Activated T-helper 17 cell treated with anti-CD3 and anti-CD28 coated beads, Interleukin-2, amount 50 U/mL, for 72 hours (primary cell): ENCODE data around the gene GUCA2B. TPM values are rescaled to one million over a fixed set of nuclear protein-coding genes. Genes with fewer than 3 reads are reported as not detected.

Experiments
- ATAC-seq: fragments of 150-1000 bp; cut with Tn5 transposase; replicated peaks from 2 replicates; pipeline ENCODE4 v1.10.0; 2021; ENCODE audit warnings: mild to moderate bottlenecking, moderate library complexity
- H3K27ac Mint-ChIP-seq: one replicate; pipeline ENCODE4 v1.8.0; 2022; ENCODE audit warnings: mixed read lengths
- H3K27me3 Mint-ChIP-seq: one replicate; pipeline ENCODE4 v1.8.0; 2022; ENCODE audit warnings: mixed read lengths
- H3K36me3 Mint-ChIP-seq: one replicate; pipeline ENCODE4 v1.8.0; 2022; ENCODE audit warnings: low read depth, mild to moderate bottlenecking, mixed read lengths
- H3K4me1 Mint-ChIP-seq: one replicate; pipeline ENCODE4 v1.8.0; 2022; ENCODE audit warnings: mixed read lengths
- H3K4me3 Mint-ChIP-seq: one replicate; pipeline ENCODE4 v1.8.0; 2022; ENCODE audit warnings: mild to moderate bottlenecking, mixed read lengths
- H3K9me3 Mint-ChIP-seq: one replicate; pipeline ENCODE4 v1.8.0; 2022; ENCODE audit warnings: mixed read lengths
- total RNA-seq, 2 donors: library from RNA; stranded (reverse); gene quantifications; one replicate each; pipeline ENCODE4 v1.2.3, GENCODE V29; 2022

The GUCA2B gene
- total RNA-seq, 2 donors from 2014 or later: not detected

DNA sequence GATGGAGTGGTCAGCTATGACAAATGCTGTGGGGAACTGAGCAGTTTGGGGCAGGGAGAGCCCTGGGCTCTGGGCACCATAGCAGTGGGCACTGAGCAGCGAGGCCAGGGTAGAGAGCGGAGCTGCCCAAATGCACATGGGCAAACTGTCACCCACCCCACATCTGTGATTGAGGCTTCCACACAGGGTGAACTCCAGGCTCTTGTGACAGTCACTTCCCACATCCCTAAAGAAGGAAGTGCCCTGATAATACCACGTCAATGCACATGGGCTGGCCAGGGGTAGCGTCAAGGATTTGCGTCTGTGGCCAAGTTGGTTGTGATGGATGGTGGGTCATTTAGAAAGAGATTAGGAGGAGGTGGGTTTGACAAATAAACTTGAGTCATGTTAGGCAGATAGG is 2.6 kb upstream of the GUCA2B start:
- Mint-ChIP-seq H3K4me1 (no peaks in the 10 kb centered on the region), H3K27ac (no peak overlapping the region), H3K27me3 (peaks cover 9% of the 10 kb centered on the region), H3K36me3 (no peaks in the 10 kb centered on the region), H3K4me3 (no peak overlapping the region), H3K9me3 (no peaks in the 10 kb centered on the region)
- no peak for ATAC-seq

DNA sequence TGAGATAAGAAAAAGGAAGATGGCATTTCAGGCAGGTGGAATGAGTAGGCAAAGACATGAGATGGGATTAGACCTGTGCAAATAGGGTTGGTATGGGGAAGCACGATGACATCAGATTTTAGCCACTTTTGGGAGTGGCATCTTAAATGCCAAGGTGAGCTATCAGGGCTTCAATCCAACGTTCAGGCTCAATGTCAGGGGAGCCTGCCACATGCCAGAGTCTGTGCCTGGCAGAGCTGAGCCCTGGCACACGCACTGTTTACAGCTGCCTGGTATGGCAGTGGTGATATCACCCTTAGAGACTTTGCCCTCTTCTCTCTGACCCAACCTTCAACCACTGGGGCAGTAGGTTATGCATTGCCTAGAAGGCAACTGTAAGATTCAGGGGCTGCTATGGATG is 1.1 kb upstream of the GUCA2B start:
- H3K27me3 Mint-ChIP-seq: peaks cover 9% of the 10 kb centered on the region
- H3K4me1 Mint-ChIP-seq: no peaks in the 10 kb centered on the region
- no peaks in the 10 kb centered on the region for H3K9me3 Mint-ChIP-seq
- no peak overlapping the region for H3K27ac Mint-ChIP-seq
- no peak overlapping the region for H3K4me3 Mint-ChIP-seq
- no peak for ATAC-seq
- no peaks in the 10 kb centered on the region for H3K36me3 Mint-ChIP-seq

DNA sequence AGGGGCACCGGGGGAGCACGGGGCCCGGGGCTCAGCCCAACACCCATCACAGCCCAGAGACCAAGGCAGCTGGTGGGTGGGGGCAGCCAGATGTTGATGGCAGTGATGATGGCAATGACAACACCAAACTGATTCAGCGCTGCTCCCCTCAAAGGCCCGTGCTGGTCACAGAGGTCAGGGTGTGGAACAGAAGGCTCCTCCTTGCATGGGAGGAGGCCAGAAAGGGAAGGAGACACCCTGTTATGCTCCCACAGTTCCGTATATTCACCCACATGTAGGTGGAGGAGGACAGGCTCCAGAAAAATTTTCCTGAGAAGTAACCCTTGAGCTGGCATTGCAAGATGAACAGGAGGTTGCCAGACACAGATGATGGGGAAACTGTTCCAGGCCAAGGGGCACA is 414 bp downstream of the GUCA2B start:
- peaks cover 9% of the 10 kb centered on the region for H3K27me3 Mint-ChIP-seq
- H3K9me3 Mint-ChIP-seq: no peaks in the 10 kb centered on the region
- ATAC-seq: no peak
- no peak overlapping the region for H3K4me3 Mint-ChIP-seq
- H3K27ac Mint-ChIP-seq: no peak overlapping the region
- no peaks in the 10 kb centered on the region for H3K36me3 Mint-ChIP-seq
- peaks cover 9% of the 10 kb centered on the region for H3K4me1 Mint-ChIP-seq

DNA sequence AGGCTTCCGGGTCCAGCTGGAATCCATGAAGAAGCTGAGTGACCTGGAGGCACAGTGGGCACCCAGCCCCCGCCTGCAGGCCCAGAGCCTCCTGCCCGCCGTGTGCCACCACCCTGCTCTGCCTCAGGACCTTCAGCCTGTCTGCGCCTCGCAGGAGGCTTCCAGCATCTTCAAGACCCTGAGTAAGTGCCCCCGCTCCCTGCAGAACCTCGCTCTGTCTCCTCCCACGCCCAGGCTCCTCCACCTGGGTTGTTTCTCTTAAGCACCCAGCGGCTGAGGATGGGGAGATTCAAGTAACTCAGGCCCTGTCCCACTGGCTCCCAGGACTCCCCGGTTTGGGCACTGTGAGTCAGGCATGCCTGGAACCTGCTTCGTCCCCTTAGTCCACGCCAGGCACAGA is 1.5 kb downstream of the GUCA2B start:
- Mint-ChIP-seq H3K4me3 (no peak overlapping the region), H3K27ac (no peak overlapping the region), H3K9me3 (no peaks in the 10 kb centered on the region), H3K4me1 (peaks cover 9% of the 10 kb centered on the region), H3K27me3 (peaks cover 9% of the 10 kb centered on the region), H3K36me3 (no peaks in the 10 kb centered on the region)
- ATAC-seq: no peak

DNA sequence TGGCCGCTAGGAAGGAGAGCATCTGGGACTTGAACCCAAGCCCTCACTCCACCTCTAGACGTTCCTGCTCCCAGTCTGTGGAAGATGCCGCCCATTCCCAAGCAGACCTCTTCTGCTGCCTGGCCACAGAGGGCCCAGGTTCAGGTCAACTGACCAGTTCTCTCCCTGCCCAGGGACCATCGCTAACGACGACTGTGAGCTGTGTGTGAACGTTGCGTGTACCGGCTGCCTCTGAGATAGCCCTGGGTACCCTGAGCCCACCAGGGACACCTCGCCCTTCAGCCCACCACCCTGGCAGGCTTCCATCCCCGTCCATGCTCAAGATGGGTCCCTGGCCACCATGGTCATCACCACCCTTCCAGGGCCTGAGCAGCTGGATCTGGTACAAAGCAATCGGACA is 2.2 kb downstream of the GUCA2B start:
- Mint-ChIP-seq H3K27ac (no peak overlapping the region), H3K9me3 (peaks cover under 1% of the 10 kb centered on the region), H3K4me3 (no peak overlapping the region), H3K4me1 (peaks cover 9% of the 10 kb centered on the region), H3K27me3 (peaks cover 5% of the 10 kb centered on the region), H3K36me3 (no peaks in the 10 kb centered on the region)
- no peak for ATAC-seq

DNA sequence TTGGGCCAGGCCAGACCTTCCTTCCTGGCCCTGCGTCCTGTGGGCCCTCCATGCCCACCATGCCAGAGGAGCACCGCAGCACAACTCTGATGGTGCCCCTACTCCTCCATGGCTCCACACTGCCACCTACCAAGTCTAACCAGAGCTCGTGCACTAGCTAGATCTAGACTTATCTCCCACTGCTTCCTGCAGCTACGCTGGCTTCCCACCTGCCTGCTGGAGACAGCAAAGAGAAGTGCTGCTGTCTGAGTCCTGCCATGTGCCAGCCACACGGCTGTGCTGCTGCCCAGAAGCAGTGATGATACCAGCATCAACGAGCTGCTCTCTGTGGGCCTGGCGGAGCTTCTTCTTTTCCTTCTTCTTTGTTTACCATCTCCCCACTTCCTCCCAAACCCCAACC is 4.5 kb downstream of the GUCA2B start:
- peak overlapping the region; percentile 18 for H3K27ac Mint-ChIP-seq
- H3K27me3 Mint-ChIP-seq: peaks cover 9% of the 10 kb centered on the region
- ATAC-seq: peak; percentile 44
- H3K36me3 Mint-ChIP-seq: no peaks in the 10 kb centered on the region
- H3K4me1 Mint-ChIP-seq: peaks cover 9% of the 10 kb centered on the region
- H3K9me3 Mint-ChIP-seq: peaks cover 14% of the 10 kb centered on the region
- H3K4me3 Mint-ChIP-seq: no peak overlapping the region

DNA sequence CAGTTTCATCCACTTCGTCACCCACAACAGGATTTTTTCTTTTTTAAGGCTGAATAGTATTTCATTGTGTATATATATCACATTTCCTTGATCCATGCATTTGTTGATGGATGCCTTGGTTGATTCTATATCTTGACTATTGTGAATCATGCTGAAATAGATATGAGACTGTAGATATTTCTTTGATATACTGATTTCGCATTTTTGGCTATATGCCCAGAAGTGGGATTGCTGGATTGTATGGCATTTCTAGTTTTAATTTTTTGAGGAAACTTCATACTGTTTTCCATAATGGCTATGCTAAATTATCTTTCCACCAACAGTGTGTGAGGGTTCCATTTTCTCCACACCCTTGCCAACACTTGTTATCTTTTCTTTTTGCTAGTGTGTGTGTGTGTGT is 5.0 kb downstream of the GUCA2B start:
- Mint-ChIP-seq H3K4me1 (peaks cover 9% of the 10 kb centered on the region), H3K4me3 (no peak overlapping the region), H3K9me3 (peaks cover 14% of the 10 kb centered on the region), H3K27ac (peak overlapping the region; percentile 18), H3K27me3 (peaks cover 9% of the 10 kb centered on the region), H3K36me3 (no peaks in the 10 kb centered on the region)
- no peak for ATAC-seq

DNA sequence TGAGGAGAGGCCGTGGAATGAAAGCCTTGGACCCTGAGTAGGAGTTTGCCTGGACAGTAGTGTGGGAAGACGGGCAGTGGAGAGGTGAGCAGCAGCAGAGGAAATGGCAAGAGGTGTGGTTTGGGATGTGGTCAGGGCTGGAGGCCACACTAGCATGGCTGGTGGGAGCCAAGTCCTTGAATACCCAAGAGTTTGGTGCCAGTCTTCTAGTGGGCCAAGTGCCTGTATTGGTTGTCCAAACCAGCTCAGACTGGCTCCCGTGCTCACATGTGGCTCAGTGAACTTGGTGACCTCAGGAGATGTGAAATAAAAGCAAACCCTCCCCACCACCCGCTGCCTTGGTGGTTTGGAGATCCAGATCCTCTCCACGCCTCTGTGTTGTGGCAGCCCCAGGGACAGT is 9.0 kb downstream of the GUCA2B start:
- peaks cover 9% of the 10 kb centered on the region for H3K4me1 Mint-ChIP-seq
- H3K36me3 Mint-ChIP-seq: no peaks in the 10 kb centered on the region
- H3K4me3 Mint-ChIP-seq: no peak overlapping the region
- ATAC-seq: no peak
- H3K27ac Mint-ChIP-seq: no peak overlapping the region
- peaks cover 14% of the 10 kb centered on the region for H3K9me3 Mint-ChIP-seq
- H3K27me3 Mint-ChIP-seq: peaks cover 9% of the 10 kb centered on the region

DNA sequence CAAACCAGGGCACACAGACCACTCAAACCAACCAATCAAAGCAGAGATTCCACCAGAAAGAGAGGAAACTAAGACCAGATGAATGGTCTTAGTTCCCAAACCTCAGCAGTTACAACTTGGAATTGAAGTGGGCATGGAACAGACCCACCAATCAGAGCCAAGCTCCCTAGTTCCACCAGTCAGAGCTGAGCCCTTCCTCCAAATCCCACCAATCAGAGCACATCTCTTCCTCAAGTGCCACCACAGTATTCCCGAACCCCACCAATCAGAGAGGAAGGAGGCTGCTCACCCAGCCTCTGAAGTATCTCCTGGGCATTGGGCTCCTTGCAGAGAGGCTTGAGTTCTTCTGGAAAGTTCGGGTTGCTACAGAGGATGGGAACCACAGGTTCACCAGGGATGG is 9.9 kb downstream of the GUCA2B start:
- Mint-ChIP-seq H3K9me3 (peaks cover 14% of the 10 kb centered on the region), H3K27me3 (peaks cover 9% of the 10 kb centered on the region), H3K27ac (no peak overlapping the region), H3K36me3 (no peaks in the 10 kb centered on the region), H3K4me1 (peaks cover under 1% of the 10 kb centered on the region), H3K4me3 (no peak overlapping the region)
- no peak for ATAC-seq

DNA sequence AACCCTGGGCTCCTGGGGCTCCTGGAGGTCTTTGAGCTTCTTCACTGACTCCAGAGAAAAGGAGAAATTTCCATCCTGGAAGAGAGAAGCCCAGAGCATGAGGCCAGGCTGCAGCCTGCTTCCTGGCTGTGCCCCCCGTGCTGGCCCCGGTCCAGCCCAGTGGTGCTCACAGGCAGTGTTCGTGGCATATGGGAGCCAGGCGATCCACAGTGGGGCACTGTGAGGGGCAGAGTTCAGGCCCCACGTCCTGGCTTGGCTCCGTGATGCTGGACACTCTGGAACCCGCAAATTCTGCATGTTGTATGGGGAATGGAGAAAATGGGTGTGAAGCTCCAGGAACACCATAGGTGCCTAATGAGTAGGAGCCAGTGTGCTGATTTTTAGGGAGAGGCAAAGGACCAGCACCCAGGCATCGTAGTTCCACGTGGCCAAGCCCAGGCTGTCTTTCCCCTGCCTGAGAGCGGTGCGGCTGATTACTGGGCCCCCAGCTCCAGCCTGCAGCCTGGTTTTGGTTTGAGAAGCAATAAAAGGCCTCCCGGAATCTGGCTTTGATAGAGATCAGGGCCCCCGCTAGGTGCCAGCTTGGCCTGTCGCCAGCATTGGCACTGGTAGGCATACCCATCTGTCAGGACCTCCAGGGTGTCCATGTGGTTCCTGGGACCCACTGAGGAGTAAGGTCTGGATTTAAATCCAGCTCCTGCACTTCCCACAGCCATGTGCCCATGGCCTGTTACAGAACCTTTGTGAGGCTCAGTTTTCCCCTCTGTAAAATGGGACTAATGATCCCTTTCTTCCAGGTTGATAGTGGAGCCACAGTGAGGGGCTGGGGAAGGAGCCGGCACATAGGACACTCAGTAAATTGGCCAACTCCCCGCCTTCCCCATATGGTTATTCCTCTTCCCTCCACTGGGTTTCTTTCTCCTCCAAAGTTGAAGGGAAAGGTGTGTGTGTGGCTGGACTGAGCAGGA is 10.6 kb downstream of the GUCA2B start:
- H3K4me3 Mint-ChIP-seq: no peak overlapping the region
- H3K4me1 Mint-ChIP-seq: no peaks in the 10 kb centered on the region
- ATAC-seq: no peak
- no peak overlapping the region for H3K27ac Mint-ChIP-seq
- H3K9me3 Mint-ChIP-seq: peaks cover 14% of the 10 kb centered on the region
- peaks cover 9% of the 10 kb centered on the region for H3K27me3 Mint-ChIP-seq
- H3K36me3 Mint-ChIP-seq: no peaks in the 10 kb centered on the region

DNA sequence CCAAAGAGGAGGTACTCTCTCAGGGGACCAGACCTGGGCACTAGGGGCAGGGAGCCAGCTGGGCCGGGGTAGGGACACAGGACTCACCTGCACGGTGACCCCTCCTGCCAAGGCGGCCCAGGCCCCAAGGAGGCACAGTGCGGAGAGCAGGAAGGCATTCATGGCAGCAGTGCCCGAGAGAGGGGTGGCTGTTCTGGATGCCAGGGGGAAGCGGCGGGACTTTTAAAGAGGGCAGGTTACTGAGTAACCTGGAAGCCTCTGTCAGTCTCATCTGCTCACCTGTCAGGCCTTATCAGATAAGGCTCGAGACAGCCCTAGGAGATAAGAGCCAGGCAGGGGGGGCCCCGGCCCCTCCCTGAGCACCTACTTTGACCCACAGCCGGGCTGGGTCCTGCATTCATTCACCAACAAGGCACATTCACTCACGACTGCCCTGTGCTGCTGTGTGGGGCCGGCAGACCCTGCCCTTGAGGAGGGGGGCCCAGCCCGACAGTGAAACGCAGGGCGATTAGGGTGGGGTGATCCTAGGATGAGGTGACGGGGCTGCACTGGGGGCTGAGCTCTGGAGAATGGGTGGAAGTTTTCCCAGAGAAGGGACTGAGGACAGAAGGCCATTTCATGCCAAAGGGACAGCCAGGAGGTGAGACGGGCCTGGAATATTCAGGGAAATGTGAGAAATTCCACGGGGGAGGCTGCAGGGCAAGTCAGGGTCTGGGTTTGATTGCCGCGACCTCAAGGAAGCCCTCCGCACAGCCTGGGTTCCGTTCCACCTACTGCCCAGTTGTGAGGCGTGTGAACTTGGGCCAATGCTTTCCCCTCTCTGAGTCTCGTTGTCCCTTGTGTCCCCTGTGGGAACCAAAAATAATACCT is 11.6 kb downstream of the GUCA2B start, which contains the start of gene GUCA2A:
Gene GUCA2A, minus strand, starts transcription at position 195 of the 870 bp plus-strand sequence. Its CDS starts 33 bp downstream, at position 162.
- ATAC-seq: no peak
- Mint-ChIP-seq H3K27me3 (peaks cover 9% of the 10 kb centered on the region), H3K9me3 (peaks cover 14% of the 10 kb centered on the region), H3K4me3 (no peak within 1 kb of the TSS), H3K4me1 (no peaks in the 10 kb centered on the region), H3K36me3 (no peaks in the 10 kb centered on the region), H3K27ac (no peak within 1 kb of the TSS)

DNA sequence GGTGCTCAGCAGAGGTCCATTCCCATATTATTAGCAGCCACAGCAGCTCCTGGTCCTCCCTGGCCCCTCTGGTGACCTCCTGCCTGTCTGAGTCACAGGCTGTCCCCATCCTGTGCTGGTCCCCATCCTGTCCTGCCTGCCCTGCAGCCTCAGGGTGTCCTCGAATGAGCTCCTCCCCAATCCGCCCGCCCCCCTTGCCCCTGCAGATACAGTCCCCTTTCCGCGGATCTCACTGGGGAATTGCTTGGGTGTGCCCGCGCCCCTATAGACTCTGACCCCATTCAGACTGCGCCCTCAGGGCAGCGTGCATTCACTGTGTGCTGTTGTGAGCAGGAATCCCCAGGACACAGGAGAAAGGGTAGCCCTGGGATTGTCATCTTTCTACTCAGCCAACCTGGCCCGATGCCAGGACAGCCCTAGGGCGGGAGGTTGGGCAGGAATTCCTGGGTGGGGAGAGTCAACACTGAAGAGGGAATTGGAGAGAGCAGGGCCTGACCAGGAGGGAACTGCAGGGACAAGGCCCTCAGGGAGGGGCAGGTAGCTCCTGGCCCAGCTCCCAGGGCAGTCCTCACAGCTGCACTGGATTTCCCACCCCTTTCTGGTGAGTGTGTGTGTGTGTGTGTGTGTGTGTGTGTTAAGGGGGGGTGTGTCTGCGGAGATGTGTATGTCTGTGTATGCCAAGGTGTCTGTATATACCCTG is 12.5 kb downstream of the GUCA2B start:
- Mint-ChIP-seq H3K4me1 (no peaks in the 10 kb centered on the region), H3K4me3 (no peak overlapping the region), H3K36me3 (no peaks in the 10 kb centered on the region), H3K27ac (no peak overlapping the region), H3K9me3 (peaks cover 11% of the 10 kb centered on the region), H3K27me3 (peaks cover 9% of the 10 kb centered on the region)
- ATAC-seq: no peak

DNA sequence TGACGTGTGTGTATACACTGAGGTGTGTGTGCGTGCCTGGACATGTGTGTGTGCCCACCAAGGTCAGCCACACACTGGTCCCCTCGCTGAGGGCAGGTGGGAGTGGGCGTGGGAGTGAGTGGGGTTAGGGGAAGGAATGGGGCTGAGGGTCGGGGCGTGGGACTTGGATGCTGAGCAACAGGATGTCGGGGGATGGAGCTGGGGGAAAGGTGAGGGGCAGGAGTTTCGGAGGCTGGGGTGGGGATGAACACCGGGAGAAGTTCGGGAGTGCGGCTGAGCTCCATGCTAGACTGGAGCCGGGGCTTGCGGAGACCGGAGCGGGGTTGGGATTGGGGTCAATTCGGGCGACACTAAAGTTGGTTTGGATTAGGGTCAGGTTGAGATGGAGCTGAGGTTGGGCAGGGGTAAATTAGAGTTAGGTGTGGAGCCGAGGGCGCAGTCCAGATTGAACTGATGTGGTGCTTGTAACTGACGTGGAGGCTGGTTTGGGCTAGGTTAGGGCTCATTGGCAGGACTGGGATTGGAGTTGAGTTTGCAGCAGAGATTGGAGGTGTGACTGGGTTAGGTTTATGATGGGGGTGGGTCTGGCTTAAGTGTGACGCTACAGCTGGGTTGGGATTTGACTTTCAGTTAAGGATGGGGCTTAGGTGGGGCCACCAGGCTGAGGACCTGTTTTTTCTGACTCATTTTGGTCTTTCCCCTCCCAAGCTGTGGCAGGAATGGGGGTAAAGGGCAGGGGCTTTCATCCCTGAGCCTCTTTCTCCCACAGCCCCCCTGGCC is 14.6 kb downstream of the GUCA2B start:
- no peaks in the 10 kb centered on the region for H3K27me3 Mint-ChIP-seq
- H3K4me1 Mint-ChIP-seq: peaks cover 4% of the 10 kb centered on the region
- H3K36me3 Mint-ChIP-seq: no peaks in the 10 kb centered on the region
- no peak overlapping the region for H3K27ac Mint-ChIP-seq
- H3K9me3 Mint-ChIP-seq: no peaks in the 10 kb centered on the region
- no peak for ATAC-seq
- no peak overlapping the region for H3K4me3 Mint-ChIP-seq

DNA sequence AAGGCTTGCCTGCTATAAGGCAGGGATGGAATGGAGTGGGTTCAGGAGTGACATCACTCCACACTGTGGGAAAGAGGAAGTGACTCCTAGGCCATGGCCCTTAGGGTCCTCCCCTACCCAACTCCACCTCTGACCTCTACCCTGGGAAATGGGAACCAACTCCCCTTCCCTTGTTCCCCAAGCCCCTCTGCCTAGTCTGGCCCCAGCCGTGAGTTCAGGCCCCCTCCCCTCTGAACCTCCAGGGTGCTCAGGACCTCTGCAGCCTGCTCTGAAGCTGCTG is 15.1 kb downstream of the GUCA2B start:
- peaks cover 4% of the 10 kb centered on the region for H3K4me1 Mint-ChIP-seq
- H3K27ac Mint-ChIP-seq: no peak overlapping the region
- no peaks in the 10 kb centered on the region for H3K27me3 Mint-ChIP-seq
- no peaks in the 10 kb centered on the region for H3K36me3 Mint-ChIP-seq
- no peak overlapping the region for H3K4me3 Mint-ChIP-seq
- ATAC-seq: no peak
- H3K9me3 Mint-ChIP-seq: no peaks in the 10 kb centered on the region
